ENCODE results near the gene ALG3. TPM values are rescaled to one million over a fixed set of nuclear protein-coding genes. Genes with fewer than 3 reads are reported as not detected.

The ALG3 gene
- total RNA-seq, 1 donor from 2014 or later = 36.9 TPM

DNA sequence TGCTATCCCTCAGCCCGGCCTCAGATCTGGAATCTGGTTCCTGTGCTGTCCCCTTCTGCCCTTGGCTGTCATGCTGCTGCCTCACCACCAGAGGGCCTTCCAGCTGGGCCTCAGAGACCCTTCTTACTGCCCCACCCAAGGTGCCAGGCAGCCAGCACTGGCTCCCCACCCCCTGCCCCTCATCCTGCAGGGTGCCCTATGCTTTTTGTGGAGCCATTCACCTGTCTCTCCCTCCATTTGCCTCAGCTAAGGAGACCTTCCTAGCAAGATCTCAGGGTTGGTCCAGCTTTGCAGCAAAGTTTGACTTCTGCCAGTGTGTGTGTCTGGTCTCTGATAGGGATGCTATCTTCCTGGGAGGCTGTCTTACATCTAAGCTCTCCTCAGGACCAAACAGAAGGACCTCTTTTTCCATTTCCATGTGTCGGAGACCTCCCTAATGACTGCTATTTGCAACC is 21.3 kb downstream of the ALG3 start:
- H3K36me3 ChIP-seq (ENCODE audit: control insufficient read depth, insufficient read depth, low read length) = no peaks in the 10 kb centered on the region
- TF ChIP-seq, protein P1, sequence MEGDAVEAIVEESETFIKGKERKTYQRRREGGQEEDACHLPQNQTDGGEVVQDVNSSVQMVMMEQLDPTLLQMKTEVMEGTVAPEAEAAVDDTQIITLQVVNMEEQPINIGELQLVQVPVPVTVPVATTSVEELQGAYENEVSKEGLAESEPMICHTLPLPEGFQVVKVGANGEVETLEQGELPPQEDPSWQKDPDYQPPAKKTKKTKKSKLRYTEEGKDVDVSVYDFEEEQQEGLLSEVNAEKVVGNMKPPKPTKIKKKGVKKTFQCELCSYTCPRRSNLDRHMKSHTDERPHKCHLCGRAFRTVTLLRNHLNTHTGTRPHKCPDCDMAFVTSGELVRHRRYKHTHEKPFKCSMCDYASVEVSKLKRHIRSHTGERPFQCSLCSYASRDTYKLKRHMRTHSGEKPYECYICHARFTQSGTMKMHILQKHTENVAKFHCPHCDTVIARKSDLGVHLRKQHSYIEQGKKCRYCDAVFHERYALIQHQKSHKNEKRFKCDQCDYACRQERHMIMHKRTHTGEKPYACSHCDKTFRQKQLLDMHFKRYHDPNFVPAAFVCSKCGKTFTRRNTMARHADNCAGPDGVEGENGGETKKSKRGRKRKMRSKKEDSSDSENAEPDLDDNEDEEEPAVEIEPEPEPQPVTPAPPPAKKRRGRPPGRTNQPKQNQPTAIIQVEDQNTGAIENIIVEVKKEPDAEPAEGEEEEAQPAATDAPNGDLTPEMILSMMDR (IDR thresholded peaks at IDR 0.05; ENCODE audit: insufficient read depth, low read length, severe bottlenecking) = peak; percentile 90
- H3K27me3 ChIP-seq (ENCODE audit: control insufficient read depth, insufficient read depth, low read length) = peaks cover 34% of the 10 kb centered on the region
- peak; percentile 7 for FAIRE-seq
- DNase-seq (ENCODE audit: low read depth) = peak; percentile 33
- H3K4me3 ChIP-seq (ENCODE audit: low read depth, low read length) = no peak overlapping the region

DNA sequence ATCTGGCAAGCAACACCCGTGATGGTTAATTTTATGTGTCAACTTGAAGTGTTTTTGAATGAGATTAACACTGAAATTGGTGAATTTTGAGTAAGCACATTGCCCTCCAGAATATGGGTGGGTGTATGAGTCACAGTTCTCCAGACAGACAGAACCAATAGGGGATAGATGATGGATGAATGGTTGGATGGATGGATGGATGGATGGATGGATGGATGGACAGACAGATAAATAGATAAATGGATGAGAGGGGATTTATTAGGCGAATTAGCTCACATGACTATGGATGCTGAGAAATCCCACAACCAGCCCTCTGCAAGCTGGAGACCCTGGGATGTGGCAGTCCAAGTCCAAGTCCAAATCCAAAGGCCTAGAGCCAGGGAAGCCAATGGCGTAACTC is 24.8 kb downstream of the ALG3 start:
- Histone ChIP-seq H3K36me3 (ENCODE audit: control insufficient read depth, insufficient read depth, low read length) (no peaks in the 10 kb centered on the region), H3K4me3 (ENCODE audit: low read depth, low read length) (no peak overlapping the region), H3K27me3 (ENCODE audit: control insufficient read depth, insufficient read depth, low read length) (peaks cover 14% of the 10 kb centered on the region)
- FAIRE-seq = peak; percentile 18
- DNase-seq (ENCODE audit: low read depth) = no peak
- TF ChIP-seq, protein P1 (IDR thresholded peaks at IDR 0.05; ENCODE audit: insufficient read depth, low read length, severe bottlenecking) = no peak

DNA sequence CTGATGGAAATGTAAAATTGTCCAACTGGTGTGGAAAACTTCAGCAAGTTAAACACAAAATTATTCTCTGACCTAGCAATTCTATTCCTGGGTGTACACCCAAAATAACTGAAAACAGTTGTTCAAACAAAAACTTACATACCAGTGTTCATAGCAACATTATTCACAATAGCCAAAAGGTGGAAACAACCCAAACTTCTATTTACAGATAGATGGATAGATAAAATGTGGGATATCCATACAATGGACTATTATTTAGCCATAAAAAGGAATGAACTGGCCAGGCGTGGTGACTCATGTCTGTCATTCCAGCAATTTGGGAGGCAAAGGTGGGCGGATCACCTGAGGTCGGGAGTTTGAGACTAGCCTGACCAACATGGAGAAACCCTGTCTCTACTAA is 26.2 kb downstream of the ALG3 start:
- TF ChIP-seq, protein P1 (IDR thresholded peaks at IDR 0.05; ENCODE audit: insufficient read depth, low read length, severe bottlenecking) = no peak
- Histone ChIP-seq H3K27me3 (ENCODE audit: control insufficient read depth, insufficient read depth, low read length) (peaks cover under 1% of the 10 kb centered on the region), H3K4me3 (ENCODE audit: low read depth, low read length) (no peak overlapping the region), H3K36me3 (ENCODE audit: control insufficient read depth, insufficient read depth, low read length) (no peaks in the 10 kb centered on the region)
- no peak for DNase-seq (ENCODE audit: low read depth)
- FAIRE-seq = no peak

DNA sequence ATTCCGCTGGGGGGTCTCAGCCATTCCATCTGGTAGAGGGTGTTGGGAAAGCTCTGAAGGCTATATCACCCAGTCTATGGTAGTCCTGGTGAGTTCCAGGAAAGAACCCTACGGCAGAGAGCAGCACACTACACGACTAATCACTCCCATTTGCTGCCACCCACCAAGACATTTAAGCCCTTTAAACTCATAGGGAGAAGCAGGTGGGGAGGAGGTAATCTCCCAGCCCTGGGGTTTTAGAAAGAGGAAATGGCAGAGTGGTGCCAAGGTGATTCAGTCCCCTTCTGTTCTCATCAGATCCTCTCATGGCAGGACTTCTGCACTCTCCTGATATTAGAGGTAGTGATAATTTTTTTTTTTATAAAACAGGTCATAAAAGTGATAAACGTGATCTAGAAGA is 29.9 kb downstream of the ALG3 start:
- TF ChIP-seq, protein P1 (IDR thresholded peaks at IDR 0.05; ENCODE audit: insufficient read depth, low read length, severe bottlenecking) = no peak
- H3K36me3 ChIP-seq (ENCODE audit: control insufficient read depth, insufficient read depth, low read length) = no peaks in the 10 kb centered on the region
- DNase-seq (ENCODE audit: low read depth) = no peak
- no peaks in the 10 kb centered on the region for H3K27me3 ChIP-seq (ENCODE audit: control insufficient read depth, insufficient read depth, low read length)
- H3K4me3 ChIP-seq (ENCODE audit: low read depth, low read length) = no peak overlapping the region
- FAIRE-seq = no peak

DNA sequence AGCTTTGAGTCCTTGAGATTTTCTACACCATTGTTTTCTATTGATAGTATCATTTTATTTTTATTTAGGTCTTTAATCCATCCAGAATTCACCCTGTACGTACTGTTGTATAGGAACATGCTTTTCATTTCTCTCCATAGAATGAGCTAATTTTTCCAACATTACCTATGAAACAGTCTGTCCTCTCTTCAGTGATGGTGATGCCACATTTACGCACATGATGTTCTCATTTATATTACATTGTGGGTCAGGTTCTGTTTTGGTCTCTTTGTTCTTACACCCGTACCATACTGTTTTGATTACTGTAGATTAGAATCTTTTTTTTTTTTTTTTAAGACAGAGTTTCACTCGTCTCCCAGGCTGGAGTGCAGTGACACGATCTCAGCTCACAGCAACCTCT is 37.0 kb downstream of the ALG3 start:
- Histone ChIP-seq H3K36me3 (ENCODE audit: control insufficient read depth, insufficient read depth, low read length) (no peaks in the 10 kb centered on the region), H3K4me3 (ENCODE audit: low read depth, low read length) (no peak overlapping the region), H3K27me3 (ENCODE audit: control insufficient read depth, insufficient read depth, low read length) (no peaks in the 10 kb centered on the region)
- TF ChIP-seq, protein P1 (IDR thresholded peaks at IDR 0.05; ENCODE audit: insufficient read depth, low read length, severe bottlenecking) = no peak
- no peak for DNase-seq (ENCODE audit: low read depth)
- no peak for FAIRE-seq

DNA sequence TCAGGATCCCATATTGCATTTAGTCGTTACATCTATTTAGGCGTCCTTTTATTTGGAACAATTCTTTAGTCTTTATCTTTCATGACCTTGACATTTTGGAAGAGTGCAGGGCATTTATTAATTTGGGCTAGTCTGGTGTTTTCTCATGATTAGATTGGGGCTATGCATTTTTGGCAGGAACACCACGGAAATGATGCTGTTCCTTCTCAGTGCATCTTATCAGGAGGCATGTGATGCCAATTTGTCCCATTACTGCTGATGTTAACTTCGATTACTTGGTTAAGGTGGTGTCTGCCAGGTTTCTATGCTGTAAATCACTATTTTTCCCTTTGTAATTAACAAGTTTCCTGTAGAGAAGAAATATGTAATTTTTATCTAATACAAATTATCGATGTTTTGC is 37.5 kb downstream of the ALG3 start:
- Histone ChIP-seq H3K27me3 (ENCODE audit: control insufficient read depth, insufficient read depth, low read length) (no peaks in the 10 kb centered on the region), H3K4me3 (ENCODE audit: low read depth, low read length) (no peak overlapping the region), H3K36me3 (ENCODE audit: control insufficient read depth, insufficient read depth, low read length) (no peaks in the 10 kb centered on the region)
- no peak for DNase-seq (ENCODE audit: low read depth)
- no peak for FAIRE-seq
- TF ChIP-seq, protein P1 (IDR thresholded peaks at IDR 0.05; ENCODE audit: insufficient read depth, low read length, severe bottlenecking) = no peak

All from bronchial epithelial cell (primary cell).